ENCODE data around the gene NXT1. TPM values are rescaled to one million over a fixed set of nuclear protein-coding genes. Genes with fewer than 3 reads are reported as not detected.

Gene NXT1
- total and polyA plus RNA-seq, 11 donors = 4.2 to 20.1 (median 9.1) TPM

DNA sequence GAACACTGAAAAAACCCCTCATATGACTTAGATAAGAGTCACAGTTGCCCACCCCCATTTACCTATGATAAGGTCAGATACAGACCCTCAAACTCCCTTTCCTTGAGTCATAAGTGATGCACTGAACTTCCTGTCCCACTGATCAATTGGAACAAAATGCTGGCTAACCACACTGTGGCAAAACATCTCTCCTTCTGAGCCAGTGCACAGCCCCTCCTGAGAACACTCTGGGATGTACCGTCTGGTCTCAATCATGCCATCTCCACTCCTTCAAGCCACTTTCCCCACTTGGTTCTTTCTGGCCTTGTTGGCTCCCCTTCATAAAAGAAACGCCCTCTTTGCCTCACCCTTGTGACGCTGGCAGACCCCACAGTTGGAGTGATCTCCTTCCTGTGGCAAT lies 42.6 kb upstream of the NXT1 start:
- Histone ChIP-seq H3K9me3 (peaks cover 0 to 3% (median 0%) of the 10 kb centered on the region in 12 donors), H3K4me1 (peaks cover 0 to 4% (median 0%) of the 10 kb centered on the region in 12 donors), H3K27ac (no peak overlapping the region), H3K36me3 (no peaks in the 10 kb centered on the region), H3K27me3 (no peaks in the 10 kb centered on the region), H3K4me3 (no peak overlapping the region)
- WGBS, 4 donors = 86 to 93% (median 89%) methylated on average over 3 of the region's 3 CpGs
- intact Hi-C loops (cut with DNase I) = no loop called here
- TF ChIP-seq, protein P1, sequence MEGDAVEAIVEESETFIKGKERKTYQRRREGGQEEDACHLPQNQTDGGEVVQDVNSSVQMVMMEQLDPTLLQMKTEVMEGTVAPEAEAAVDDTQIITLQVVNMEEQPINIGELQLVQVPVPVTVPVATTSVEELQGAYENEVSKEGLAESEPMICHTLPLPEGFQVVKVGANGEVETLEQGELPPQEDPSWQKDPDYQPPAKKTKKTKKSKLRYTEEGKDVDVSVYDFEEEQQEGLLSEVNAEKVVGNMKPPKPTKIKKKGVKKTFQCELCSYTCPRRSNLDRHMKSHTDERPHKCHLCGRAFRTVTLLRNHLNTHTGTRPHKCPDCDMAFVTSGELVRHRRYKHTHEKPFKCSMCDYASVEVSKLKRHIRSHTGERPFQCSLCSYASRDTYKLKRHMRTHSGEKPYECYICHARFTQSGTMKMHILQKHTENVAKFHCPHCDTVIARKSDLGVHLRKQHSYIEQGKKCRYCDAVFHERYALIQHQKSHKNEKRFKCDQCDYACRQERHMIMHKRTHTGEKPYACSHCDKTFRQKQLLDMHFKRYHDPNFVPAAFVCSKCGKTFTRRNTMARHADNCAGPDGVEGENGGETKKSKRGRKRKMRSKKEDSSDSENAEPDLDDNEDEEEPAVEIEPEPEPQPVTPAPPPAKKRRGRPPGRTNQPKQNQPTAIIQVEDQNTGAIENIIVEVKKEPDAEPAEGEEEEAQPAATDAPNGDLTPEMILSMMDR (IDR thresholded peaks at IDR 0.05) = no peak
- TF ChIP-seq POLR2A (IDR thresholded peaks at IDR 0.05) = no peak
- DNase-seq (no peak), ATAC-seq (no peak)

DNA sequence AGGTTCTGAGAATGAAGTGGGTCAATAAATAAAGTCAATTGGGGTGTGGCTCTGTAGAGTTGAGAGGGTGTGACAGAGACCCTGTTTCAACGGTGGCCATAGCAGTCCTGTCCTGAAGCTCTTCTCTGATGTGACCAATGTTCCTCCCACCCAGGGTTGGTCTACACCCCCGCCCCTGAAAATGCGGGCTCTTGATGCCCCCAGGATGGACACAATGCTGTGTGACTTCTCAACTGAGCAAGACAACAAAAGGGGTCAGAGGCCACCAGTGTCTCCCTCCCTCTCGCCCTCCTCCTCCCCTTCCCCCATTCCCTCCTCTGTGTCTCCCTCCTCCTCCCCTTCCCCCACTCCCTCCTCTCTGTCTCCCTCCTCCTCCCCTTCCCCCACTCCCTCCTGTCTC lies 41.7 kb upstream of the NXT1 start:
- 84 to 87% (median 86%) methylated on average over 4 of the region's 4 CpGs for WGBS, 4 donors
- TF ChIP-seq, protein P1 (IDR thresholded peaks at IDR 0.05) = no peak
- TF ChIP-seq POLR2A (IDR thresholded peaks at IDR 0.05) = no peak
- DNase-seq (no peak), ATAC-seq (no peak)
- intact Hi-C loops (cut with DNase I) = no loop called here
- Histone ChIP-seq H3K4me1 (peaks cover 0 to 4% (median 0%) of the 10 kb centered on the region in 12 donors), H3K9me3 (peaks cover 0 to 3% (median 0%) of the 10 kb centered on the region in 12 donors), H3K4me3 (no peak overlapping the region), H3K27me3 (no peaks in the 10 kb centered on the region), H3K36me3 (no peaks in the 10 kb centered on the region), H3K27ac (no peak overlapping the region)

- Histone ChIP-seq H3K27me3 (no peaks in the 10 kb centered on the region), H3K27ac (no peak overlapping the region), H3K9me3 (peaks cover 0 to 3% (median 0%) of the 10 kb centered on the region in 12 donors), H3K4me3 (no peak overlapping the region), H3K4me1 (peaks cover 0 to 9% (median 4%) of the 10 kb centered on the region in 12 donors), H3K36me3 (no peaks in the 10 kb centered on the region)
- TF ChIP-seq, protein P1 (IDR thresholded peaks at IDR 0.05) = no peak
- TF ChIP-seq POLR2A (IDR thresholded peaks at IDR 0.05) = no peak
- no peak for DNase-seq
- intact Hi-C loops (cut with DNase I) = loop anchor here in 1 of 10 donors (10.0 kb wide), 1 partner anchor 445 kb away; no protein-coding TSS in a partner anchor
- no peak for ATAC-seq
- 79 to 89% (median 85%) methylated on average over 10 of the region's 10 CpGs for WGBS, 4 donors
Measured at GRCh38 chr20:23309781-23310180, 40.8 kb upstream of the NXT1 start.

GRCh38 chr20:23311947-23312506 lies 38.6 kb upstream of the NXT1 start:
- TF ChIP-seq, protein P1 (IDR thresholded peaks at IDR 0.05) = no peak
- TF ChIP-seq POLR2A (IDR thresholded peaks at IDR 0.05) = no peak
- Histone ChIP-seq H3K4me1 (peaks cover 0 to 18% (median 6%) of the 10 kb centered on the region in 12 donors), H3K27ac (no peak overlapping the region), H3K36me3 (no peaks in the 10 kb centered on the region), H3K9me3 (no peaks in the 10 kb centered on the region), H3K27me3 (no peaks in the 10 kb centered on the region), H3K4me3 (no peak overlapping the region)
- WGBS, 4 donors = 28 to 37% (median 33%) methylated on average over 7 of the region's 7 CpGs
- ATAC-seq (no peak), DNase-seq (no peak)
- intact Hi-C loops (cut with DNase I) = loop anchor here in 1 of 10 donors (10.0 kb wide), 1 partner anchor 447 kb away; no protein-coding TSS in a partner anchor

Data from heart left ventricle (tissue), 16 donors.